GM20000 (cell line): ENCODE results near the gene FLAD1.

Experiments used
- DNase-seq: peaks from one replicate; pipeline ENCODE4 v3.0.0; 2012; ENCODE audit warnings: low spot score
- CTCF ChIP-seq: IDR thresholded peaks from 2 replicates; pipeline ENCODE4 v1.5.1; 2012; ENCODE audit warnings: mild to moderate bottlenecking, control low read depth; ENCODE audit errors: extremely low read depth, missing control alignments

FLAD1 gene

GRCh38 chr1:155019377-155020245, 36.5 kb downstream of the FLAD1 start:
- DNase-seq = no peak
- TF ChIP-seq CTCF = no peak

GRCh38 chr1:155022136-155022926, 39.2 kb downstream of the FLAD1 start:
- DNase-seq = no peak
- no peak for TF ChIP-seq CTCF

GRCh38 chr1:155022927-155023236, 39.7 kb downstream of the FLAD1 start:
- TF ChIP-seq CTCF = no peak
- no peak for DNase-seq

GRCh38 chr1:155023627-155024026, 40.5 kb downstream of the FLAD1 start:
- DNase-seq = no peak
- no peak for TF ChIP-seq CTCF

GRCh38 chr1:155024315-155024714, 41.2 kb downstream of the FLAD1 start:
- DNase-seq = no peak
- TF ChIP-seq CTCF = no peak

- TF ChIP-seq CTCF = no peak
- DNase-seq = no peak
Observed at GRCh38 chr1:155026154-155026553, 43.0 kb downstream of the FLAD1 start.

GRCh38 chr1:155026588-155026987, 43.4 kb downstream of the FLAD1 start:
- DNase-seq = no peak

More at GRCh38 chr1:155026588-155026987, 43.4 kb downstream of the FLAD1 start:
- TF ChIP-seq CTCF = no peak
